HG02970 (cell line): Measurements from ENCODE around the gene ARHGAP27.
"Not testable (repeated sequence)": the region's sequence is repeated elsewhere in the genome, so short reads cannot be mapped to it uniquely, and the experiment has no call there.

Experiments
- ATAC-seq: cut with Tn5 transposase; IDR thresholded peaks from one replicate; pipeline ENCODE4 v1.9.1; 2021; ENCODE audit warnings: mild to moderate bottlenecking, moderate library complexity, moderate number of reproducible peaks; ENCODE audit not compliant: unreplicated experiment, low FRiP score

ARHGAP27 gene

GRCh38 chr17:45368651-45369050 lies 64.0 kb downstream of the ARHGAP27 start:
- ATAC-seq: no peak

DNA sequence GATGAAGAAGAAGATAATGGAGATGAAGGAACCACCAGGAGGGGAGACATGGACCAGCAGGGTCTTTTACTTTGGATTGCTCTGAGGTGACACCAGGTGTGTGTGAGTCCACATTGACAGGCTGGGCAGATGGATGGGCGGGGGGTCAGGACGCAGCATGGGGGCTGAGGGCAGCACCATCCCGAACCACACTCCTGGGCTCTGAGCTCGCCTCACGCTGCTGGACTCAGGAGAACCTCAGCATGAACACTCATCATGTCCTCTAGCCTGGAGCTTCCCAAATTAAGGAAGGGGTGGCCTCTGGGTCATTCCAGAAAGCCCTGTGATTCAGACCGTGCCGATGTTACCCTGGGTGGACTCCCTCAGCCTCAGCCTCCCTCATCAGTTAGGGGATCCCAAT lies 65.5 kb downstream of the ARHGAP27 start:
- no peak for ATAC-seq

DNA sequence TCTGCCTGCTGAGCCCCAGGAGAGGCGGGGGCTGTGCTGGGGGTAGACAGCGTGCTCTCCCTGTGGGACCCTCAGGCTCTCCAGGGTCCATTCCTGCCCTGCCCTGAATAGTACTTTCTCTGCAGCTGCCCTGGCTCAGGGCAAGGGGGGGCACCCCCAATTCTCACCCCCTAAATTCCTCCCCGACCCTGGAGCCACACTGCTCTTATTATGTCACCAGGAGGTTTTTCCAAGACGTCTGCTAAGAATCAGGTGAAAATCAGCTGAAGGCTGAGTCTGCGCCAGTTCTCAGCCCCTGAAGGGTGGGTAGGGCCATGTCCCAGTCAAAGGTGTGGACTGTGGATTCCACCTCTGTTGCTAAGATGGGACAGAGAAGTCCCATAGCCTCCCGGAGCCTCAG lies 66.0 kb downstream of the ARHGAP27 start:
- ATAC-seq: no peak

- no peak for ATAC-seq
These were observed 66.6 kb downstream of the ARHGAP27 start for GRCh38 chr17:45366049-45366448.

DNA sequence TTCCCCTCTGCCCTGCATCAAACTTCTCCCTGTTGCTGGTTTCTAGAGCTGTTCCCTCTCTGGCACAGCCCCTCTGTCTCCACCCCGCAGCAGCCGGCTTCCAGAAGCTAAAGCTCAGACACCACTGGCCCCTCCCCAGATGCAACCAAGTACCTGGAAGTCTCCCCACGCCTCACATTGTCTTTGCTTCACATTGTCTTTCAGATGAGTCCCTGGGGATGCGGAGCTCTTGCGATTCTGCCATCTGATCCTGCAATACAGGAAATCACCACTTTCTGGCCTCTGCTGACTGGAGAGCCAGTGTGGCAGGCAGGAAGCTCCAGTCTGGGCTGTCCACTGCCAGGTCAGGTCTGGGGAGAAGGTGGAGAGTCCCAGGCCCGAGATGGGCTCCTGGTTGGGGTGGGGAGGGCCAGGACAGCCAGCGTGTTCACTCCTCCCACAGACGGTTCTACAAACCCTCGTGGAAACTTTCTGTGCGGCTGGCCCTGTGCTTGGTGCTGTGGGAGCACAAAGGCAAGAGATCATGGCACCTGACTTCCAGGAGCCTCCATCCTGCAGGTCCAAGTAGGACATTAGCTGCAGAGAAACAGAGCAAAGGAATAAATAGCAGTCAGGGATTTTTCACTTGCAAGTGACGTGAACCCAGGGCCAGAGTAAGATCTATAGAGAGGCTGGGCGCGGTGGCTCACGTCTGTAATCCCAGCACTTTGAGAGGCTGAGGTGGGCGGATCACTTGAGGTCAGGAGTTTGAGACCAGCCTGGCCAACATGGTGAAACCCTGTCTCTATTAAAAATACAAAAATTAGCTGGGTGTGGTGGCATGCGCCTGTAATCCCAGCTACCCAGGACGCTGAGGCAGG lies 67.9 kb downstream of the ARHGAP27 start:
- no peak for ATAC-seq

- no peak for ATAC-seq
These were observed 69.2 kb downstream of the ARHGAP27 start for GRCh38 chr17:45363498-45363897.

GRCh38 chr17:45361976-45362375 lies 70.7 kb downstream of the ARHGAP27 start:
- no peak for ATAC-seq

GRCh38 chr17:45361451-45361850 lies 71.2 kb downstream of the ARHGAP27 start:
- no peak for ATAC-seq

- no peak for ATAC-seq
These were observed 75.2 kb downstream of the ARHGAP27 start for GRCh38 chr17:45357364-45357997.

GRCh38 chr17:45355087-45355486 lies 77.6 kb downstream of the ARHGAP27 start:
- ATAC-seq: no peak

DNA sequence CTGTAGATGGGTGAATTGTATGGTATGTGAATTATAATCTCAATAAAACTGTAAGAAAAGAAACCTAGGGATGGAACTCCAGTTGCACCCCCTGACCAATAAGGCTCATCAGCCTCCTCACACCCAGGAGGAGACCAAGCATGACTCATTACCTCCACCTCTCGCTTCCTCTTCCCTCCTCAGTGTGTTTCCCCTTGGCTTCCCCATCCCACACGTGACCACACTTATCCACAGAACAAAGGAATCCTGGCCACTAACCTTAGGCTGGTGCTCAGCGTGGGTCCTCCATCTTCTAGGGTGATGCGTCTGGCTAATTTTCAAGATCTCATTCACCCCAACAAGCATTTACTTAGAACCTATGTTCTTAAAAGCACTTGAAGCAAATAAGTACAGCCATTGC lies 79.6 kb downstream of the ARHGAP27 start:
- no peak for ATAC-seq

DNA sequence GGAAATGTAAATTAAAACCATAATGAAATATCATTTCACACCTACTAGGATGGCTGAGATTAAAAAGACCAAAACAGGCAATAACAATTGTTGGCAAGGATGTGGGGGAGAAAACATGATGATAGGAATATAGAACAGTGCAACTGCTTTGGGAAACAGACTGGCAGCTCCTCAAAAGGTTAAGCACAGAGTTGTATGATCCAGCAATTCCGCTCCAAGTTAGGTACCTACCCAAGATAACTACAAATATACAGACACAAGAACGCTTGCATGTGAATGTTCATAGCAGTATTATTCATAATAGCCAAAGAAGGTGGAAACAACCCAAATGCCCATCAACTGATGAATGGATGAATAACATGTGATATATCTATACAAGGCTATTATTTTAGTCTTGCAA lies 80.8 kb downstream of the ARHGAP27 start:
- ATAC-seq: no peak

GRCh38 chr17:45347444-45347843 lies 85.2 kb downstream of the ARHGAP27 start:
- ATAC-seq: no peak

DNA sequence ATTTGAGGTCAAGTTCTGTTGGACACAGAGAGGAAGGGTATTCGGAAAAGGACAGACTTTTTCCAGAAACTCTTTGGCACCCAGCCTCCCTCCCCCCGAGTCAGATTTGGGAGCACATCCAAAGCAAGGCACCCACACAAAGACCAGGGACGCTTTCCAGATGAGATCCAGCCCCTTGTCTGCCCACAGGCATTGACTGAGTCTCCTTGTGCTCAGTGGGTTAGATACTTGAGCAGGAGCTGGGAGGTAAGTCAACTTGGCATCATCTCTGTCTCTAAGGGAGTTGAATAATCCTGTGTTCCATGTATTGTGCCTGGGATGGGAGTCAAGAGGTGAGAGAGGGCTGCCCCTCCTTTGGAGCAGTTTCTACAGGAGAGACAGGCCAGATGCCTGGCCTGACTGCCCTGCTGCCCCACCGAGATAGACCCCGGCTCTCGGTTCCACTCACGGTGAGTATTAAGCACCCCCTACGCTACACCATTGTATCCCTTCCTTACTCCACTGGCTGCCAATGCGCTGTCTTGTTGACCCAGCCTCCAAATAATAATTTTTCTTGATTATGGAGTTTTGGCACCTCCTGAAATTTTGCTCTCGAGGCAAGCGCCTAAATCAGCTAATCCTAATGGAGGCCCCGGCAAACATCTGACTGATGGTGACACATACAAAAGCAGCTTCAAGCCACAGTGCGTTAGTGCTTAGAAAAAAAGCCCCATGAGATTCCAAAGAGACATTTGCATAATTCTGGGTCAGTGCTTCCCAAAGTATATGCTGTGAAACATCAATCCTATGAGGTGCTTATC lies 86.3 kb downstream of the ARHGAP27 start:
- ATAC-seq: no peak

GRCh38 chr17:45345554-45346215 lies 87.0 kb downstream of the ARHGAP27 start:
- ATAC-seq: no peak

DNA sequence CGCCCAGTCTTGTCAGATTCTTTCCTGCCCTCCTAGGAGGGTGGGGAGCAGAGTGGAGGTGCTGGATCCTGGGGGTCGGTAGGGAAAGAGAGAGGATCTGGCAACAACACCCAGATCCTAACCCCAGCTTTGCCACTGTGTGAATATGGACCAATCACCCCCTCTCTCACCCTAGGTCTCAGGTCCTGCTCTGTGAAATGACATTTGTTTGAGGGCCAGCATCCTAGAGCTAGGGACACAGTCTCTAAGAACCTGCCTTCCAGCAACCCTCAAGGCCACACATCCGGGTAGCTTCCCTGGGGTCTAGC lies 87.5 kb downstream of the ARHGAP27 start:
- ATAC-seq: no peak

DNA sequence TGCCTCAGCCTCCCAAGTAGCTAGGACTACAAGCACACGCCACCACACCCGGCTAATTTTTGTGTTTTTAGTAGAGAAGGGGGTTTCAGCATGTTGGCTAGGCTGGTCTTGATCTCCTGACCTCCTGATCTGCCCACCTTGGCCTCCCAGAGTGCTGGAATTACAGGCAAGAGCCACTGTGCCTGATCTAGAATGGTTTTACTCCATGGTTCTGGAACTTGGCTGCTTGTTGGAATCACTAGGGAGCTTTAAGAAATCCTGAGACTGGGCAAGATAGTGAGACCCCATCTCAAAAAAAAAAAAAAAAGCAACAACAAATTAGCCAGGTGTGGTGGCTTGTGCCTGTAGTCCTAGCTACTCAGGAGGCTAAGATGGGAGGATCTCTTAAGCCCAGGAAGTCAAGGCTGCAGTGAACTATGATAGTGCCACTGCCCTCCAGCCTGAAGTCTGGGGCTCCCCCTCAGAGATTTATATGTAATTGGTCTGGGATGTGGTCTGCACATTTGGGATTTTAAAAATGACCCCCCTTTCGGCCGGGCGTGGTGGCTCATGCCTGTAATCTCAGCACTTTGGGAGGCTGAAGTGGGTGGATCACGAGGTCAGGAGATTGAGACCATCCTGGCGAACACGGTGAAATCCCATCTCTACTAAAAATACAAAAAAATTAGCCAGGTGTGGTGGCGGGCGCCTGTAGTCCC lies 88.6 kb downstream of the ARHGAP27 start:
- not testable (repeated sequence) for ATAC-seq
